ENCODE measurements around the gene TMEM255B. TPM values are rescaled to one million over a fixed set of nuclear protein-coding genes. Genes with fewer than 3 reads are reported as not detected.
A peak's percentile ranks its signal among the peaks of the same experiment; 100 is the strongest.

TMEM255B gene
- total RNA-seq, 1 donor from 2014 or later = 7.4 TPM

DNA sequence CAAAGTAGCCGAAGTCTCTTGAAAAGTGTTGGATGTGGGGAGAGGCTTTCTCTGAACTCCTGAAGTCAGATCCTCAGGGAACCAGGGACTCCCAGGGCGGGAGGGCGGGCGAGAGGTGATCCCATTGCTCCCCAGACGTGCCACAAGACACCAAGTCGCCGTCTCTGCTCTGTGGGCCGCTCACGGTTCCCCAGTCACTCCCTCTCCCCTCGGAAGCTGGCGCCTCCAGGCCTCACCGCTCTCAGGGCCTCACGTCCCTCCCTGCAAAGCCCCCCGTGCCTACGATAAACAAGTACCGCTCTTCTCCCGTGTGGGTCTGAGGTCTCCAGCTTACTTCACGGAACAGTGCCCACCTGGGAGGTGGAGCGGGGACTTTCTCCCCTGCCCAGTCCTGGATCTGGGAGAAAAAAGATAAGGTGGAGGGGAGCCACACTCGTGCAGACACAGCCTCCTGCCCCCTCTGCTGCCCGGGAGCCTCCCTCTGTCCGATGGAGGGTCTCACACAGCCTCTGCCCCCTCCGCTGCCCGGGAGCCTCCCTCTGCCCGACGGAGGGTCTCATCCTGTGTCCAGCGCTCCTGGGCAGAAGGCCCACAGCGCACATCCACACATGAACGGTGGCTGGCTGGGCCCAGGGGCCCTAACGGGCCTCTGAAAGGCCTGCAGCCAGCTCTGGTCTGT, 54.2 kb downstream of the TMEM255B start:
- DNase-seq (ENCODE audit: low read depth) = no peak
- TF ChIP-seq, protein P1, sequence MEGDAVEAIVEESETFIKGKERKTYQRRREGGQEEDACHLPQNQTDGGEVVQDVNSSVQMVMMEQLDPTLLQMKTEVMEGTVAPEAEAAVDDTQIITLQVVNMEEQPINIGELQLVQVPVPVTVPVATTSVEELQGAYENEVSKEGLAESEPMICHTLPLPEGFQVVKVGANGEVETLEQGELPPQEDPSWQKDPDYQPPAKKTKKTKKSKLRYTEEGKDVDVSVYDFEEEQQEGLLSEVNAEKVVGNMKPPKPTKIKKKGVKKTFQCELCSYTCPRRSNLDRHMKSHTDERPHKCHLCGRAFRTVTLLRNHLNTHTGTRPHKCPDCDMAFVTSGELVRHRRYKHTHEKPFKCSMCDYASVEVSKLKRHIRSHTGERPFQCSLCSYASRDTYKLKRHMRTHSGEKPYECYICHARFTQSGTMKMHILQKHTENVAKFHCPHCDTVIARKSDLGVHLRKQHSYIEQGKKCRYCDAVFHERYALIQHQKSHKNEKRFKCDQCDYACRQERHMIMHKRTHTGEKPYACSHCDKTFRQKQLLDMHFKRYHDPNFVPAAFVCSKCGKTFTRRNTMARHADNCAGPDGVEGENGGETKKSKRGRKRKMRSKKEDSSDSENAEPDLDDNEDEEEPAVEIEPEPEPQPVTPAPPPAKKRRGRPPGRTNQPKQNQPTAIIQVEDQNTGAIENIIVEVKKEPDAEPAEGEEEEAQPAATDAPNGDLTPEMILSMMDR (conservative IDR thresholded peaks at IDR 0.05; ENCODE audit: low read depth, low read length) = no peak
- no peak overlapping the region for H3K4me3 ChIP-seq (ENCODE audit: low read depth, low read length)

DNA sequence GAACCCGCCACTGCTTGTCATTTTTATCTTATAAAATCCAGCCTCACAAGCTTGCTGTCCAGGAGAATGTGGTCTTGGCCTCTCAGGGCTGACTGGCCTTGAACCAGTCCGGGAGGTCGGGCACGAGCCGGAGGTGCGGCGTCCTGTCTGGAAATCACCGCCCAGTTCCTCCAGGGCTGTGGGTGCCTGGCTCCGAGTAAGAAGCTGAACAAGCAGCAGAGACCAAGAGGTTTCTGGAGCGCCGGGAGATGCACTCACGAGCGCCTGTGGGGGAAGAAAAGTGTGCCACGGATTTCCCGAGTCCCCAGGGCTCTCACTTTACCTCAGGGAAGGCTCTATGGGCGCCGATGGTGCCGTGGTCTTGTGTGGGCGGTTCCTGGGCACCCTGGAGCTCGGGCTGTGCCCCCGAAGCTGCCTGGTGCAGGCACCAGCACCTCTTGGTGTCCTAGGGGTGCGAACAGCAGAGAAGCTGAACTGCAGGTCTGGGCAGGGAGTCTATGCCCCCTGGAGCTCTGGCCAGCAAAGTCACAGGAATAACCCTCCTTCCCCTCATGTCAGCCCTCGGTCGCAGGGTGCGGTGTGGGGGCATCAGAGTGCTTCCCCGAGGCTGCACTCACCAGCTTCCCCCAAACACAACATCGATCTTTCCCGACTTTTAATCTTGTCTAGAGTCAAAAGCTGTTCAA, 54.9 kb downstream of the TMEM255B start:
- TF ChIP-seq, protein P1 (conservative IDR thresholded peaks at IDR 0.05; ENCODE audit: low read depth, low read length) = no peak
- H3K4me3 ChIP-seq (ENCODE audit: low read depth, low read length) = no peak overlapping the region
- DNase-seq (ENCODE audit: low read depth) = no peak

DNA sequence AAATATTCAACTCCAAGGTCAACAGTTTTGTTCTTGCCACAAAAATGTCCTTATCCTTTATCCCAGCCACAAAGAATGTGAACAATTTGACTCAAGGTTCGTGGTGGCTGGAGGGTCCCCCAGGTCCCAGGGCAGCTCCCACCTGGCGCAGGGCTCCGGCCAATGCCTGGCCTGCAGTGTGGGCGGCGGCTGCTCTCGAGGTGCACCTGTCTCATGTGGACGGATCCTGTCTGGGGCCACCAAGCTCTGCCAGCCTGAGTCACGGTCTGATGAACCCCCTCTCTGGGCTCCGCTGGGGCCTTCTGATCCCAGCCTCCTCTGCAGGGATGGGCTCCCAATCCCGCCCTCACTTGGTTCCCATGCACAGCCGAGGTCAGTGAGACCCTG, 55.4 kb downstream of the TMEM255B start:
- TF ChIP-seq, protein P1 (conservative IDR thresholded peaks at IDR 0.05; ENCODE audit: low read depth, low read length) = no peak
- no peak overlapping the region for H3K4me3 ChIP-seq (ENCODE audit: low read depth, low read length)
- no peak for DNase-seq (ENCODE audit: low read depth)

DNA sequence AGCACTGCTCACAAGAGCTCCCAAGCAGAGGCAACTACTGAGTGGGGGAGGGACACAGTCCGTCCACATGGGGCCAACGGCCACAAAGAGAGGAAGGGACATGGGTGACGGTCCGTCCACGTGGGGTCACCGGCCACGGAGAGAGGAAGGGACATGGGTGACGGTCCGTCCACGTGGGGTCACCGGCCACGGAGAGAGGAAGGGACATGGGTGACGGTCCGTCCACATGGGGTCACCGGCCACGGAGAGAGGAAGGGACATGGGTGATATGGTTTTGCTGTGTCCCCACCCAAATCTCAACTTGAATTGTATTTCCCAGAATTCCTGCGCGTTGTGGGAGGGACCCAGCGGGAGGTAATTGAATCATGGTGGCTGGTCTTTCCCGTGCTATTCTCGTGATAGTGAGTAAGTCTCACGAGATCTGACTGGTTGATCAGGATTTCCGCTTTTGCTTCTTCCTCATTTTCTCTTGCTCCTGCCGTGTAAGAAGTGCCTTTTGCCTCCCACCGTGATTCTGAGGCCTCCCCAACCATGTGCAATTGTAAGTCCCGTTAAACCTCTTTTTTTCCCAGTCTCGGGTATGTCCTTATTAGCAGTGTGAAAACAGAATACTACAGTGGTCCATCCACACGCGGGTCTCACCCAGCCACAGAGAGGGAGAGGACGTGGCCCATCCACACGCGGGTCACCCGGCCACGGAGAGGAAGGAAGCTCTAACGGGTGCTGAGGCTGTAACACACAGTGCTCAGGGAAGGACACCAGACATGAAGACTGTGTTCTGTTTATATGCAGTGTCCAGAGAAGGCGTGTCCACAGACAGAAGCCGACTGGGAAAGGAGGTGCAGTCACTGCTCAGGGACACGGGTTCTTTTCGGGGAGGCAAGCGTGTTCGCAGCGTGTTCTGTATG, 56.4 kb downstream of the TMEM255B start:
- TF ChIP-seq, protein P1 (conservative IDR thresholded peaks at IDR 0.05; ENCODE audit: low read depth, low read length) = no peak
- H3K4me3 ChIP-seq (ENCODE audit: low read depth, low read length) = no peak overlapping the region
- no peak for DNase-seq (ENCODE audit: low read depth)

DNA sequence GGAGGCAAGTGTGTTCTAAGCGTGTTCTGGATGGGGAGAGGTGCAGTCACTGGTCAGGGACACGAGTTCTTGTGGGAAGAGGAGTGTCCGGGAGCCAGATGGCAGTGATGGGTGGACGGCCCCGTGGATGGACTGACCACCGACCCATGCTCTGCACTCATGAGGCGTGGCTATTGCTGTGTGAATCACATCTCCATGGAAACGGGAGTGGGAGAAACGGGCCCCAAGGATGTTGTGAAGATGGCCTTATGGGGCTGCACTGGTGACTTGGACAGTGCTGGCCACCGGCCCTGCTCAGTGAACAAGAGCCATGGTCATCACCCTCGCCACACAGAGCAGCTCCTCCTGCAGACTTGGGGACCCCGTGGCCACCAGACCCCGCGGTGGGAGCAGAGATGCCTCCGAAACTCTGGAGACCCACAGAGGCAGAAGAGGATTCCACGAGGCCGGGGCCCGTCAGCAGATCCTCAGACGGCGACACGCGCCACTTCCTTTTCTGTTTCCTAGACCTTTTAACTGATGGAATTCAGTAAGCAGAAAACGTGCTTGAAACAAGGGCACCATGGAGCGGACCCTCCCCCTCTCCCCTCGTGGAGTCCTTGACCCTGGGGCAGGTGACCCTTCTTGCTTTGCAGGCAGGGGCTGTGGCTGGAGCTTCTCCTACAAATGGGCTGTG, 57.4 kb downstream of the TMEM255B start:
- DNase-seq (ENCODE audit: low read depth) = no peak
- TF ChIP-seq, protein P1 (conservative IDR thresholded peaks at IDR 0.05; ENCODE audit: low read depth, low read length) = no peak
- H3K4me3 ChIP-seq (ENCODE audit: low read depth, low read length) = no peak overlapping the region

DNA sequence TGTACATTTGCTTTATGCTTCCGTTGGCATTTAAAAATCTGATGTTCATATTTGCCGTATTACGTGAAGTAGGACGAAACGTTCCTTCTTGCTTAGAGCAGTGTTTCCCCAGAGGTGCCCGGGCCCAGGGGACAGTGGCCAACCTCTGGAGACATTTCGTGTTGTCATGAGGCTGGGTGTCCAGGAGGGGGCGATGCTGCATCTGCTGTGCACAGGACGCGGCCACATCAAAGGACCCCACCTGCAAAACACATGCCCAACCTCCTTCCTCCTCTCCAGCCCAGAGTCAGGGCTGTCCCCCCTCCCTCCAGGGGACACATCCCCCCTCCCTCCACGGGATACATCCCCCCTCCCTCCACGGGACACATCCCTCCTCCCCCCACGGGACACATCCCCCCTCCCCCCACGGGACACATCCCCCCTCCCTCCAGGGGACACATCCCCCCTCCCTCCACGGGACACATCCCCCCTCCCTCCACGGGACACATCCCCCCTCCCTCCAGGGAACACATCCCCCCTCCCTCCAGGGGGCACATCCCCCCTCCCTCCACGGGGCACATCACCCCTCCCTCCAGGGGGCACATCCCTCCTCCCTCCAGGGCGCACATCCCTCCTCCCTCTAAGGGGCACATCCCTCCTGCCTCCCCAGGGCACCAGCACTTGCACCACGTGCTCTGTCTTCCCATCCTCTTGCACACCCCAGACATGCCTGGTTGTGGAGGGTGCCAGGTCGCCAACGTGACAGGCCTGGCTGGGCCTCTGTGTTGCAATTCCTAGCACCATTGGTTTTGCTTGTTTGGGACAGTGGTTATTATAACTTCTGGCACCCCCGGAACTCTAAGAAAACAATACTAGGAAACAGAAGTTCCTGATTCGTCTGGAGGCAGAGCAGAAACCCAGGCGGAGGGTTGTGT, 58.2 kb downstream of the TMEM255B start:
- no peak overlapping the region for H3K4me3 ChIP-seq (ENCODE audit: low read depth, low read length)
- DNase-seq (ENCODE audit: low read depth) = no peak
- TF ChIP-seq, protein P1 (conservative IDR thresholded peaks at IDR 0.05; ENCODE audit: low read depth, low read length) = peak; percentile 88
